Trophoblast cell (in vitro differentiated cells and primary cell): Measurements from ENCODE around the gene CFAP53.
A peak's percentile ranks its signal among the peaks of the same experiment; 100 is the strongest.

Source experiments
- DNase-seq, 2 donors: peaks; one replicate each; pipeline ENCODE4 v3.0.0-alpha.2; 2016
- H2AFZ ChIP-seq: 2 replicates; pipeline ENCODE4 v1.6.1; 2013; ENCODE audit warnings: low read length, moderate library complexity, mild to moderate bottlenecking; ENCODE audit not compliant: insufficient read depth, poor library complexity
- H2AK5ac ChIP-seq: 2 replicates; pipeline ENCODE4 v1.6.1; 2013; ENCODE audit warnings: mild to moderate bottlenecking, low read length
- H2BK120ac ChIP-seq: 2 replicates; pipeline ENCODE4 v1.6.1; 2013; ENCODE audit warnings: low read length, mild to moderate bottlenecking, moderate library complexity; ENCODE audit not compliant: insufficient read depth, poor library complexity
- H2BK12ac ChIP-seq: 2 replicates; pipeline ENCODE4 v1.6.1; 2013; ENCODE audit warnings: mild to moderate bottlenecking, low read length, moderate library complexity
- H2BK5ac ChIP-seq: 2 replicates; pipeline ENCODE4 v1.6.1; 2013; ENCODE audit warnings: low read length, low read depth, moderate library complexity, mild to moderate bottlenecking; ENCODE audit not compliant: poor library complexity
- H3K14ac ChIP-seq: 2 replicates; pipeline ENCODE4 v1.6.1; 2013; ENCODE audit warnings: mild to moderate bottlenecking, low read length
- H3K18ac ChIP-seq: 2 replicates; pipeline ENCODE4 v1.6.1; 2013; ENCODE audit warnings: mild to moderate bottlenecking, low read length
- H3K23ac ChIP-seq: 2 replicates; pipeline ENCODE4 v1.6.1; 2013; ENCODE audit warnings: low read length
- H3K27ac ChIP-seq: 2 replicates; pipeline ENCODE4 v1.5.1; 2013; ENCODE audit warnings: low read depth, mild to moderate bottlenecking, inconsistent platforms, low read length, moderate library complexity
- H3K27me3 ChIP-seq: 2 replicates; pipeline ENCODE4 v1.6.1; 2013; ENCODE audit warnings: inconsistent platforms, mild to moderate bottlenecking, low read length, moderate library complexity; ENCODE audit not compliant: insufficient read depth
- H3K36me3 ChIP-seq, 2 experiments: 1 replicate in 1 of 2; 2 replicates in 1 of 2; pipeline ENCODE4 v1.6.1; 2013; ENCODE audit warnings: low read length in 2 of 2, mild to moderate bottlenecking in 2 of 2, moderate library complexity in 1 of 2; ENCODE audit not compliant: insufficient read depth in 2 of 2, control insufficient read depth in 1 of 2
- H3K4ac ChIP-seq: 2 replicates; pipeline ENCODE4 v1.6.1; 2013; ENCODE audit warnings: low read depth, mild to moderate bottlenecking, low read length, moderate library complexity
- H3K4me1 ChIP-seq, 2 experiments: 1 replicate in 1 of 2; 2 replicates in 1 of 2; pipeline ENCODE4 v1.6.1; 2013; ENCODE audit warnings: low read length in 2 of 2, mild to moderate bottlenecking in 2 of 2, moderate library complexity in 1 of 2; ENCODE audit not compliant: insufficient read depth in 2 of 2, control insufficient read depth in 1 of 2
- H3K4me2 ChIP-seq: 2 replicates; pipeline ENCODE4 v1.6.1; 2013; ENCODE audit warnings: inconsistent platforms, mild to moderate bottlenecking, low read length, moderate library complexity
- H3K4me3 ChIP-seq: 2 replicates; pipeline ENCODE4 v1.5.1; 2013; ENCODE audit warnings: mild to moderate bottlenecking, low read depth, low read length, inconsistent platforms
- H3K79me1 ChIP-seq: one replicate; pipeline ENCODE4 v1.6.1; 2013; ENCODE audit warnings: low read length
- H3K79me2 ChIP-seq: 2 replicates; pipeline ENCODE4 v1.6.1; 2013; ENCODE audit warnings: low read length, mild to moderate bottlenecking; ENCODE audit not compliant: control insufficient read depth, insufficient read depth, poor library complexity
- H3K9ac ChIP-seq: 2 replicates; pipeline ENCODE4 v1.6.1; 2013; ENCODE audit warnings: mild to moderate bottlenecking, low read length
- H3K9me3 ChIP-seq: 2 replicates; pipeline ENCODE4 v1.6.1; 2013; ENCODE audit warnings: low read depth, mild to moderate bottlenecking, control low read depth, inconsistent platforms, low read length; ENCODE audit not compliant: insufficient read depth
- H4K12ac ChIP-seq: 2 replicates; pipeline ENCODE4 v1.6.1; 2013; ENCODE audit warnings: low read depth, mild to moderate bottlenecking, low read length, moderate library complexity
- H4K8ac ChIP-seq: 2 replicates; pipeline ENCODE4 v1.6.1; 2013; ENCODE audit warnings: low read depth, mild to moderate bottlenecking, low read length, moderate library complexity
- H4K91ac ChIP-seq: one replicate; pipeline ENCODE4 v1.6.1; 2013; ENCODE audit warnings: low read depth, mild to moderate bottlenecking, low read length, moderate library complexity
- WGBS: extraction: QIAGEN DNeasy Blood & Tissue Kit; methylation state at CpG from one replicate; pipeline ENCODE4 v1.1.7; 2013; ENCODE audit warnings: missing lambda C conversion rate; ENCODE audit not compliant: insufficient read length, insufficient coverage; ENCODE audit errors: extremely low coverage; 5-methylcytosine and 5-hydroxymethylcytosine counted together

Gene CFAP53

DNA sequence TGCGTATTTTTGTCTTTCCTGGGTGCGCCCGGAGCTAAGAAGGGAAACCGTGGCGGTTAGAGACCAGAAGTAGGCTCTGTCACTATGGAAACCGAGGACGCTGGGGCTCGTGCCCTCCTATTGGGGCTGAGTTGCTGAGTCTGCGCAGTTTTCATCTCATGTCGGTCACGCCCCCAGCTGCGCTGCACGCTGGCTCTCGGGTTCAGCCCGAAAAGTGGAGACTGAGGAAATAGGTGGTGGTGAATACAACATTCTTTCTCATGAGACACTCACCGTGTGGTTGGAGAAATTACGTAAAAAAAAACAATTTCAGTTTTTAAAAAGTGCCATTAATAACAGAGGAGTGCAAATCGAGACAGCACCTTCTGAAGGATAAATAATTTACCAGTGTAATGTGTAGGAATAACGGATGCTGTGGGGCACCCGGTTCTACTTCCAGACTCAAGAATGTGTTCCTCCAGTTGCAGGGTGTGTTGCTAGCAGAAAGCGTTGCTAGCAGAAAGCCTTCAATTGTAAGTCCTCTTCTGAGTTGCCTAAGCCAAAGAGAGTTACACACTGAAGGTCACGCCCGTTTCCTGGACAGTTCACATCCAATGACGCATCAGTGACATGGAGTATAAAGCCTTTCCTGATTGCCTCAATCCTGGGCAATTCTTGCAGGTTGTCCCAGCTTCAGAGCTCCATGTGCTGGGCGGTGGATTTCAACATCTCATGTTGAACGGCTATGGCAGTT is 41.6 kb upstream of the CFAP53 start:
- no peaks in the 10 kb centered on the region for H3K36me3 ChIP-seq
- no peak overlapping the region for H3K18ac ChIP-seq
- no peak overlapping the region for H3K23ac ChIP-seq
- H3K9ac ChIP-seq, result peak overlapping the region; percentile 41
- H4K12ac ChIP-seq, result no peak overlapping the region
- H3K79me2 ChIP-seq, result no peaks in the 10 kb centered on the region
- no peak overlapping the region for H2BK5ac ChIP-seq
- H3K9me3 ChIP-seq, result peaks cover 2% of the 10 kb centered on the region
- H3K4me2 ChIP-seq, result peak overlapping the region; percentile 68
- no peak overlapping the region for H3K14ac ChIP-seq
- WGBS, result no CpG with 5 or more reads among the region's 26 CpGs
- no peak overlapping the region for H2AK5ac ChIP-seq
- no peak overlapping the region for H3K4ac ChIP-seq
- H2BK120ac ChIP-seq, result no peak overlapping the region
- DNase-seq, result peak; percentile 95 to 98
- H2BK12ac ChIP-seq, result no peak overlapping the region
- no peaks in the 10 kb centered on the region for H3K79me1 ChIP-seq
- H3K4me1 ChIP-seq, result peaks cover 0 to 5% of the 10 kb centered on the region in 2 experiments
- peak overlapping the region; percentile 9 for H4K8ac ChIP-seq
- peak overlapping the region; percentile 71 for H3K4me3 ChIP-seq
- no peak overlapping the region for H3K27ac ChIP-seq
- peaks cover 3% of the 10 kb centered on the region for H3K27me3 ChIP-seq
- H2AFZ ChIP-seq, result peak overlapping the region; percentile 10
- H4K91ac ChIP-seq, result no peak overlapping the region

- Histone ChIP-seq H3K4me3 (peak overlapping the region; percentile 71), H3K18ac (no peak overlapping the region), H4K12ac (no peak overlapping the region), H4K8ac (no peak overlapping the region), H2AFZ (no peak overlapping the region), H2BK5ac (no peak overlapping the region), H3K4me1 (peaks cover 0 to 5% of the 10 kb centered on the region in 2 experiments), H3K9ac (peak overlapping the region; percentile 41), H3K36me3 (no peaks in the 10 kb centered on the region), H2AK5ac (no peak overlapping the region), H3K4ac (no peak overlapping the region), H3K23ac (no peak overlapping the region), H3K9me3 (peaks cover 2% of the 10 kb centered on the region), H3K27me3 (peaks cover 3% of the 10 kb centered on the region), H3K4me2 (peak overlapping the region; percentile 68), H2BK12ac (no peak overlapping the region), H3K27ac (no peak overlapping the region), H3K79me2 (no peaks in the 10 kb centered on the region), H2BK120ac (no peak overlapping the region), H3K79me1 (no peaks in the 10 kb centered on the region), H3K14ac (no peak overlapping the region), H4K91ac (no peak overlapping the region)
- no peak for DNase-seq
- WGBS, result no CpG with 5 or more reads among the region's 8 CpGs
Measured at GRCh38 chr18:50307400-50307737, 41.1 kb upstream of the CFAP53 start.

DNA sequence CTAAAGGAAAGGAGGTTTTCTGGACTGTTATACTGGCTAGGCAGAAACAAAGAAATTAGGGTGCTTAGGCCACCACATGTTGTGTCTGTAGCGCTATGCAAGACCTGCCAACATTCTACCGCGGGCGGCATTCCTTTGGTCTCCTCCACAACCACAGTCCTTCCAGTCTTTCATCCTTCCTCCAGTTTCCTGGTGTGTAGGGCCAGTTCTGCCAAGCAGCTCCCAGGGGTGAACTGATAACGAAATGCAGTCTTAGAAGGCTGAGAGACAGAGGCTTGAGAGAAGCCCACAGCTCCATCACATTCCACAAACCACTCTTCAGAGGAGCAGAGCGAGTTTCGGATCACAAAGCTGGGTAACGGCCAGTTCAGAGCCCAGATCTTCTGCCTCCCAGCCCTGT is 40.6 kb upstream of the CFAP53 start:
- peaks cover 2% of the 10 kb centered on the region for H3K9me3 ChIP-seq
- peaks cover 3% of the 10 kb centered on the region for H3K27me3 ChIP-seq
- H2AK5ac ChIP-seq, result no peak overlapping the region
- peak overlapping the region; percentile 68 for H3K4me2 ChIP-seq
- H3K14ac ChIP-seq, result no peak overlapping the region
- no peak overlapping the region for H2BK120ac ChIP-seq
- no peaks in the 10 kb centered on the region for H3K79me2 ChIP-seq
- no peak overlapping the region for H2AFZ ChIP-seq
- no peak overlapping the region for H3K9ac ChIP-seq
- DNase-seq, result peak in 1 of 2 donors; percentile 19
- peaks cover 0 to 5% of the 10 kb centered on the region in 2 experiments for H3K4me1 ChIP-seq
- no CpG with 5 or more reads among the region's 8 CpGs for WGBS
- no peak overlapping the region for H3K27ac ChIP-seq
- H4K12ac ChIP-seq, result no peak overlapping the region
- H4K8ac ChIP-seq, result peak overlapping the region; percentile 22
- no peak overlapping the region for H3K4me3 ChIP-seq
- no peak overlapping the region for H4K91ac ChIP-seq
- H3K79me1 ChIP-seq, result no peaks in the 10 kb centered on the region
- no peak overlapping the region for H2BK5ac ChIP-seq
- no peaks in the 10 kb centered on the region for H3K36me3 ChIP-seq
- no peak overlapping the region for H3K4ac ChIP-seq
- H3K23ac ChIP-seq, result no peak overlapping the region
- H3K18ac ChIP-seq, result no peak overlapping the region
- H2BK12ac ChIP-seq, result no peak overlapping the region

GRCh38 chr18:50301074-50301473 is 34.8 kb upstream of the CFAP53 start:
- Histone ChIP-seq H3K4me1 (no peaks in the 10 kb centered on the region), H3K27me3 (peaks cover 3% of the 10 kb centered on the region), H4K12ac (no peak overlapping the region), H2AK5ac (no peak overlapping the region), H3K9me3 (peaks cover 12% of the 10 kb centered on the region), H2BK12ac (no peak overlapping the region), H2AFZ (no peak overlapping the region), H3K18ac (no peak overlapping the region), H4K91ac (no peak overlapping the region), H3K79me1 (no peaks in the 10 kb centered on the region), H3K27ac (no peak overlapping the region), H3K79me2 (no peaks in the 10 kb centered on the region), H3K4me2 (no peak overlapping the region), H2BK5ac (no peak overlapping the region), H4K8ac (no peak overlapping the region), H3K4ac (no peak overlapping the region), H3K4me3 (no peak overlapping the region), H2BK120ac (no peak overlapping the region), H3K36me3 (no peaks in the 10 kb centered on the region), H3K23ac (no peak overlapping the region), H3K9ac (no peak overlapping the region), H3K14ac (no peak overlapping the region)
- WGBS, result no CpG with 5 or more reads among the region's 5 CpGs
- DNase-seq, result no peak
